HCT116 (cell line): Measurements from ENCODE around the gene RCSD1. TPM values are rescaled to one million over a fixed set of nuclear protein-coding genes. Genes with fewer than 3 reads are reported as not detected.

Experiments used
- ATAC-seq: fragments of 200-7000 bp; cut with Tn5 transposase; 2 replicates; pipeline ENCODE4 v1.9.1; 2020; ENCODE audit warnings: mild to moderate bottlenecking, moderate library complexity
- BruUV-seq: library from RNA; stranded (reverse); fragments of 400-500 nt; replicated peaks from 2 replicates; lab custom pipeline; 2021; lab: Mats Ljungman, UMichigan
- CTCF ChIA-PET: fragments of 300-600 bp; sonication (Branson Sonifier 250); formaldehyde crosslinking; loops from one replicate; lab custom pipeline; 2021; ENCODE audit warnings: antibody characterized with exemption; lab: Charles Lee
- POLR2A ChIA-PET: fragments of 300-600, 350-600 bp; sonication (Branson Sonifier 250); formaldehyde crosslinking; loops from one replicate; lab custom pipeline; 2021; ENCODE audit warnings: antibody characterized with exemption; lab: Charles Lee
- RAD21 ChIA-PET, 2 experiments: fragments of 300-600 bp; sonication (Branson Sonifier 250); formaldehyde crosslinking; loops; one replicate each; lab custom pipeline; 2023; ENCODE audit warnings: low total read pairs in 2 of 2; ENCODE audit not compliant: uncharacterized antibody in 2 of 2, unreplicated experiment in 2 of 2, low non-redundant PET in 1 of 2; lab: Charles Lee
- DNase-seq: peaks from one replicate; pipeline ENCODE4 v3.0.0-alpha.2; 2010; ENCODE audit warnings: low read depth, low spot score
- H2AFZ ChIP-seq: fragments of 200-600 bp; shearing (Covaris generic), sonication (generic); 2 replicates; pipeline ENCODE4 v1.6.1; 2017; ENCODE audit warnings: low read depth, mixed run types, mixed read lengths, antibody characterized with exemption, low read length; ENCODE audit not compliant: poor library complexity, severe bottlenecking
- H3K27ac ChIP-seq: 2 replicates; pipeline ENCODE4 v1.5.1; 2012; ENCODE audit warnings: low read depth, low read length
- H3K27me3 ChIP-seq: fragments of 200-600 bp; sonication (generic); 2 replicates; pipeline ENCODE4 v1.6.1; 2016; ENCODE audit warnings: mixed run types, low read length, mixed read lengths; ENCODE audit not compliant: insufficient read depth
- H3K36me3 ChIP-seq, 2 experiments: fragments of 200-500 bp in 1 of 2; fragments of 200-600 bp in 1 of 2; sonication (Bioruptor generic) in 1 of 2; sonication (generic) in 1 of 2; 2 replicates each; pipeline versions ENCODE4 v1.5.1 to v1.6.1; 2014 to 2016; ENCODE audit warnings: low read length in 2 of 2, inconsistent platforms in 1 of 2, mixed read lengths in 1 of 2, mixed run types in 1 of 2; ENCODE audit not compliant: insufficient read depth in 2 of 2, control insufficient read depth in 1 of 2
- H3K4me1 ChIP-seq, 2 experiments: fragments of 200-600 bp in 1 of 2; sonication (generic) in 1 of 2; 2 replicates each; pipeline versions ENCODE4 v1.5.1 to v1.6.1; 2012 to 2017; ENCODE audit warnings: low read length in 2 of 2, inconsistent platforms in 1 of 2, mild to moderate bottlenecking in 1 of 2, mixed read lengths in 1 of 2, mixed run types in 1 of 2, moderate library complexity in 1 of 2; ENCODE audit not compliant: insufficient read depth in 2 of 2, control insufficient read depth in 1 of 2
- H3K4me2 ChIP-seq: fragments of 200-600 bp; sonication (generic); 2 replicates; pipeline ENCODE4 v1.6.1; 2017; ENCODE audit warnings: mixed run types, low read length, mixed read lengths
- H3K4me3 ChIP-seq, 2 experiments: fragments of 200-600 bp in 1 of 2; sonication (generic) in 1 of 2; replicated peaks in 1 of 2; 2 replicates each; pipeline ENCODE4 v1.5.1; 2011 to 2016; ENCODE audit warnings: low read length in 2 of 2, control low read depth in 1 of 2, low read depth in 1 of 2, mild to moderate bottlenecking in 1 of 2, mixed read lengths in 1 of 2, mixed run types in 1 of 2
- H3K79me2 ChIP-seq: fragments of 200-600 bp; sonication (generic); 2 replicates; pipeline ENCODE4 v1.6.1; 2017; ENCODE audit warnings: mild to moderate bottlenecking, mixed run types, low read length, moderate library complexity, mixed read lengths; ENCODE audit not compliant: insufficient read depth
- H3K9ac ChIP-seq: fragments of 200-600 bp; sonication (generic); 2 replicates; pipeline ENCODE4 v1.6.1; 2016; ENCODE audit warnings: low read length, mixed read lengths
- H3K9me2 ChIP-seq: fragments of 200-600 bp; sonication (generic), shearing (Covaris generic); 2 replicates; pipeline ENCODE4 v1.6.1; 2017; ENCODE audit warnings: mixed run types, mild to moderate bottlenecking, moderate library complexity; ENCODE audit not compliant: insufficient read depth
- H3K9me3 ChIP-seq, 2 experiments: fragments of 200-500 bp in 1 of 2; fragments of 200-600 bp in 1 of 2; sonication (Bioruptor generic) in 1 of 2; sonication (generic) in 1 of 2; 2 replicates each; pipeline ENCODE4 v1.6.1; 2014 to 2017; ENCODE audit warnings: low read length in 2 of 2, mixed read lengths in 2 of 2, inconsistent platforms in 1 of 2, low read depth in 1 of 2, mild to moderate bottlenecking in 1 of 2, mixed run types in 1 of 2, moderate library complexity in 1 of 2; ENCODE audit not compliant: control insufficient read depth in 1 of 2, insufficient read depth in 1 of 2
- H4K20me1 ChIP-seq: fragments of 200-600 bp; sonication (generic), shearing (Covaris generic); 2 replicates; pipeline ENCODE4 v1.6.1; 2017; ENCODE audit warnings: mixed run types, mild to moderate bottlenecking, moderate library complexity; ENCODE audit not compliant: insufficient read depth
- CEBPB ChIP-seq: IDR thresholded peaks from 2 replicates; pipeline ENCODE4 v1.6.1; 2012; ENCODE audit warnings: low read depth
- EGR1 ChIP-seq: IDR thresholded peaks from 2 replicates; pipeline ENCODE4 v1.6.1; 2012; ENCODE audit warnings: low read depth
- ELF1 ChIP-seq: IDR thresholded peaks from 2 replicates; pipeline ENCODE4 v1.6.1; 2012; ENCODE audit warnings: low read depth, borderline replicate concordance
- JUND ChIP-seq: IDR thresholded peaks from 2 replicates; pipeline ENCODE4 v1.6.1; 2012
- POLR2A ChIP-seq: IDR thresholded peaks from 2 replicates; pipeline ENCODE4 v1.7.0; 2011; ENCODE audit warnings: borderline replicate concordance; ENCODE audit not compliant: insufficient read depth, insufficient read length; ENCODE audit errors: extremely low read depth
- RAD21 ChIP-seq: IDR thresholded peaks from 2 replicates; pipeline ENCODE4 v1.6.1; 2012; ENCODE audit warnings: low read depth, mild to moderate bottlenecking
- SIN3A ChIP-seq: IDR thresholded peaks from 2 replicates; pipeline ENCODE4 v1.6.1; 2012; ENCODE audit warnings: low read depth
- SP1 ChIP-seq: IDR thresholded peaks from 2 replicates; pipeline ENCODE4 v1.6.1; 2012; ENCODE audit warnings: low read depth
- SRF ChIP-seq: IDR thresholded peaks from 2 replicates; pipeline ENCODE4 v1.6.1; 2012; ENCODE audit warnings: low read depth
- TCF7L2 ChIP-seq: IDR thresholded peaks from 2 replicates; pipeline ENCODE4 v1.7.0; 2011; ENCODE audit warnings: borderline replicate concordance, inconsistent platforms; ENCODE audit not compliant: insufficient read depth, insufficient read length; ENCODE audit errors: extremely low read depth
- YY1 ChIP-seq: IDR thresholded peaks from 2 replicates; pipeline ENCODE4 v1.6.1; 2011; ENCODE audit warnings: low read length, low read depth, moderate library complexity, mild to moderate bottlenecking; ENCODE audit not compliant: insufficient replicate concordance; ENCODE audit errors: extremely low read depth
- intact Hi-C: fragments of 100-400 bp; cut with micrococcal nuclease; formaldehyde crosslinking; loops from 2 replicates; pipeline ENCODE4 v1.10.0; 2022
- total RNA-seq: library from RNA; stranded (reverse); gene quantifications from one replicate; pipeline ENCODE4 v1.2.1, GENCODE V29; 2021; ENCODE audit not compliant: unreplicated experiment
- TF ChIP-seq, protein P1 (sequence below): IDR thresholded peaks from 2 replicates; pipeline ENCODE4 v1.6.1; 2012
- TF ChIP-seq, protein P2 (sequence below): IDR thresholded peaks from 2 replicates; pipeline ENCODE4 v1.6.1; 2012
- TF ChIP-seq, protein P3 (sequence below), 3 experiments: fragments of 200-600 bp in 1 of 3; sonication (generic) in 1 of 3; IDR thresholded peaks in 2 of 3; conservative IDR thresholded peaks in 1 of 3; 2 replicates each; pipeline ENCODE4 v1.5.1; 2012 to 2017; ENCODE audit warnings: low read depth in 2 of 3, low read length in 2 of 3, antibody characterized with exemption in 1 of 3, borderline replicate concordance in 1 of 3, control low read depth in 1 of 3, mild to moderate bottlenecking in 1 of 3, mixed read lengths in 1 of 3, mixed run types in 1 of 3, moderate library complexity in 1 of 3; ENCODE audit not compliant: insufficient read depth in 1 of 3

The RCSD1 gene
- total RNA-seq, 1 experiment from 2014 or later = 0.15 TPM

DNA sequence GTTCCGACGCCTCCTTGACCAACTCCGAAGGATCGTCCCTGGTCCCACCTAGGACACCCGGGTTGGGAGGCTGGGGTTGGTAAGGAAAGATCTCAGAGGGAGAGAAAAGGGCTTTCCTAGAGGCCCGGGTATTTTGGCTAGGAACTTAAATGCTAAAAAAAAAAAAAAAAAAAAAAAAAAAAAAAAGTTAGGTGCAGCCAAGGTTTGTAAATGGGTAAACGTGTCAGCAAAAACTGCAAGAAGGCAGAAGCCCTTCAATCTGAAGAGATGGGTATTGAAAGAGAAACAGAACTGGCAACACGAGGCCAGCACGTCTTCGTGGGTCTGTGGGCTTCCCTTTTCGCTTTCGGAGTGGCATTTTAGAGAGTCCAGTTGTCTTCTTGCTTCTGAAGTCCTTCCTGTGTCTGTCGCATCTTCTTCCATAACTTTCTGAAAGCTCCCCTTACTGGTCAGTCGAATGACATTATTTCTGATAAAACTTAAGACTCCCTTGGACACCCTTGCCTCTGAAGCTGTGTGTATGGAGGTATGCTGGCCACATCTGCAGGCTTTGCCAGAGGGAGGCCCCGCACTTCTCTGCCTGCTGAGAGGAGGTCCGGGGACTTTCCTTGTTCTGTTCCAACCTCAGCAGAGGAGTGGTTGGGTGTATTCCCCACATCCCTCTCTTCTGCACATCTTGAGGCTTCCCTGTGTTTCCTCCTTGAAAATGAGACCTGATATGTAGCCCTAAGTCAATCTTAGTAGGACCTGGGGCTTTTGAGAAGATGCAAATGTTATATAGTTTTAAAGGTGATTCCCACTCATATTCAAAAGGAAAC, 745 bp downstream of the RCSD1 start:
- H3K79me2 ChIP-seq = no peaks in the 10 kb centered on the region
- no peak overlapping the region for H3K4me3 ChIP-seq
- no peaks in the 10 kb centered on the region for H3K27me3 ChIP-seq
- no peak overlapping the region for H3K4me2 ChIP-seq
- TF ChIP-seq ELF1 = no peak
- no peak for TF ChIP-seq CEBPB
- TF ChIP-seq, protein P1, sequence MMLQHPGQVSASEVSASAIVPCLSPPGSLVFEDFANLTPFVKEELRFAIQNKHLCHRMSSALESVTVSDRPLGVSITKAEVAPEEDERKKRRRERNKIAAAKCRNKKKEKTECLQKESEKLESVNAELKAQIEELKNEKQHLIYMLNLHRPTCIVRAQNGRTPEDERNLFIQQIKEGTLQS = no peak
- no peak for TF ChIP-seq EGR1
- TF ChIP-seq, protein P2, sequence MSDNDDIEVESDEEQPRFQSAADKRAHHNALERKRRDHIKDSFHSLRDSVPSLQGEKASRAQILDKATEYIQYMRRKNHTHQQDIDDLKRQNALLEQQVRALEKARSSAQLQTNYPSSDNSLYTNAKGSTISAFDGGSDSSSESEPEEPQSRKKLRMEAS = no peak
- TF ChIP-seq TCF7L2 = no peak
- no peak for TF ChIP-seq SP1
- CTCF ChIA-PET = no interaction called here
- POLR2A ChIA-PET = no interaction called here
- BruUV-seq = no TSS peak
- no peaks in the 10 kb centered on the region for H3K9me2 ChIP-seq
- ATAC-seq (no peak), DNase-seq (no peak)
- RAD21 ChIA-PET = no interaction called here
- no peak overlapping the region for H2AFZ ChIP-seq
- no peak overlapping the region for H3K27ac ChIP-seq
- H4K20me1 ChIP-seq = no peaks in the 10 kb centered on the region
- H3K4me1 ChIP-seq = no peaks in the 10 kb centered on the region
- H3K9ac ChIP-seq = no peak overlapping the region
- H3K9me3 ChIP-seq = no peaks in the 10 kb centered on the region
- H3K36me3 ChIP-seq = no peaks in the 10 kb centered on the region
- intact Hi-C loops = no loop called here

DNA sequence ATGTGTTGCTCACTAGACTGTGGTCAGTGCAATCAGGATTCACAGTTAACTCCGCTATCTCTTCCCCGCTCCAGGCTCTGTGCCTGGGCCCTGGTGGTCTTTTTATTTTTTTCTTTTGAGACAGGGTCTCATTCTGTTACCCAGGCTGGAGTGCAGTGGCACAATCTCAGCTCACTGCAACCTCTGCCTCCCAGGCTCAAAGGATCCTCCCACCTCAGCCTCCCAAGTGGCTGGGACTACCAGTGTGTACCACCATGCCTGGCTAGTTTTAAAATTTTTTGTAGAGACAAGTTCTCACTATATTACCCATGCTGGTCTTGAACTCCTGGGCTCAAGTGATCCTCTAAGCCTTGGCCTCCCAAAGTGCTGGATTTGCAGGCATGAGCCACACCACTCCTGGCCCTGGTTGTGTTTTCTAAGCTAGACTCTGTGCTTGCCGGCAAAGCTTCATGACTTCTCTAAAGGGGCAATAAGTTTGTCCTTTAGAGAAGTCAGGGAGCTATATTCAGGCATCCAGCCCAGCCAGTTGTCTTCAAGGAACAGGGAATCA, 1.4 kb downstream of the RCSD1 start:
- Histone ChIP-seq H3K9me2 (no peaks in the 10 kb centered on the region), H3K9ac (no peak overlapping the region), H3K4me2 (no peak overlapping the region), H4K20me1 (no peaks in the 10 kb centered on the region), H3K9me3 (no peaks in the 10 kb centered on the region), H3K79me2 (no peaks in the 10 kb centered on the region), H3K4me1 (no peaks in the 10 kb centered on the region), H3K27ac (no peak overlapping the region), H3K27me3 (no peaks in the 10 kb centered on the region), H3K4me3 (no peak overlapping the region), H3K36me3 (no peaks in the 10 kb centered on the region), H2AFZ (no peak overlapping the region)
- ChIA-PET RAD21 (no interaction called here), CTCF (no interaction called here), POLR2A (no interaction called here)
- no peak for DNase-seq
- no TSS peak for BruUV-seq
- intact Hi-C loops = no loop called here
- TF ChIP-seq POLR2A (no peak), SRF (no peak), YY1 (no peak), SIN3A (no peak), ELF1 (no peak), JUND (no peak), RAD21 (no peak), SP1 (no peak)
- TF ChIP-seq, protein P3, sequence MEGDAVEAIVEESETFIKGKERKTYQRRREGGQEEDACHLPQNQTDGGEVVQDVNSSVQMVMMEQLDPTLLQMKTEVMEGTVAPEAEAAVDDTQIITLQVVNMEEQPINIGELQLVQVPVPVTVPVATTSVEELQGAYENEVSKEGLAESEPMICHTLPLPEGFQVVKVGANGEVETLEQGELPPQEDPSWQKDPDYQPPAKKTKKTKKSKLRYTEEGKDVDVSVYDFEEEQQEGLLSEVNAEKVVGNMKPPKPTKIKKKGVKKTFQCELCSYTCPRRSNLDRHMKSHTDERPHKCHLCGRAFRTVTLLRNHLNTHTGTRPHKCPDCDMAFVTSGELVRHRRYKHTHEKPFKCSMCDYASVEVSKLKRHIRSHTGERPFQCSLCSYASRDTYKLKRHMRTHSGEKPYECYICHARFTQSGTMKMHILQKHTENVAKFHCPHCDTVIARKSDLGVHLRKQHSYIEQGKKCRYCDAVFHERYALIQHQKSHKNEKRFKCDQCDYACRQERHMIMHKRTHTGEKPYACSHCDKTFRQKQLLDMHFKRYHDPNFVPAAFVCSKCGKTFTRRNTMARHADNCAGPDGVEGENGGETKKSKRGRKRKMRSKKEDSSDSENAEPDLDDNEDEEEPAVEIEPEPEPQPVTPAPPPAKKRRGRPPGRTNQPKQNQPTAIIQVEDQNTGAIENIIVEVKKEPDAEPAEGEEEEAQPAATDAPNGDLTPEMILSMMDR (IDR thresholded peaks at IDR 0.05 in 2 of 3, conservative IDR thresholded peaks at IDR 0.05 in 1 of 3; ENCODE audit: borderline replicate concordance in 1 of 3, insufficient read depth in 1 of 3, low read depth in 2 of 3, low read length in 2 of 3) = no peak
- TF ChIP-seq, protein P2 = no peak
- TF ChIP-seq, all 23 proteins: peak for 0
- ATAC-seq = no peak
